ENCODE measurements around the gene BEX2. TPM values are rescaled to one million over a fixed set of nuclear protein-coding genes. Genes with fewer than 3 reads are reported as not detected.
"Not testable (repeated sequence)": the region's sequence is repeated elsewhere in the genome, so short reads cannot be mapped to it uniquely, and the experiment has no call there.

Gene BEX2
- total RNA-seq, 1 donor: 1.6 TPM

DNA sequence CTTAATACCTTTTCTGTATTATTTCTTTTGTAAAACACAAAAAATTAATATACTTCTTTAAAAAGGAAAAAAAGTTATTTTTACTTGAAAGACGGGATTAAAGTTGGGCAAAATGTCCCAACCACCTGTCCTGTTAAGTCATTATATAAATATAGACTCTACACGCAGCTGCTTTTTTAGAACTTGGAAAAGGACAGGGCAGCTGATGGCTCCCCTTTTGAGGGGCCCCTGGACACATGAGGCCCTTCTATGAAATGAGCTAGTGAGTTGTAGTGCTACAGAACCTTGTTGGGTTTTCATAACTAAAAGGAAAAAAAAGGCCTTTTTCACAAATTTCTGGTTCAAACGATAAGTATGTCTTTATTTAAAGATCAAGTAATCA, 600 bp upstream of the BEX2 start:
- TF ChIP-seq, protein P1, sequence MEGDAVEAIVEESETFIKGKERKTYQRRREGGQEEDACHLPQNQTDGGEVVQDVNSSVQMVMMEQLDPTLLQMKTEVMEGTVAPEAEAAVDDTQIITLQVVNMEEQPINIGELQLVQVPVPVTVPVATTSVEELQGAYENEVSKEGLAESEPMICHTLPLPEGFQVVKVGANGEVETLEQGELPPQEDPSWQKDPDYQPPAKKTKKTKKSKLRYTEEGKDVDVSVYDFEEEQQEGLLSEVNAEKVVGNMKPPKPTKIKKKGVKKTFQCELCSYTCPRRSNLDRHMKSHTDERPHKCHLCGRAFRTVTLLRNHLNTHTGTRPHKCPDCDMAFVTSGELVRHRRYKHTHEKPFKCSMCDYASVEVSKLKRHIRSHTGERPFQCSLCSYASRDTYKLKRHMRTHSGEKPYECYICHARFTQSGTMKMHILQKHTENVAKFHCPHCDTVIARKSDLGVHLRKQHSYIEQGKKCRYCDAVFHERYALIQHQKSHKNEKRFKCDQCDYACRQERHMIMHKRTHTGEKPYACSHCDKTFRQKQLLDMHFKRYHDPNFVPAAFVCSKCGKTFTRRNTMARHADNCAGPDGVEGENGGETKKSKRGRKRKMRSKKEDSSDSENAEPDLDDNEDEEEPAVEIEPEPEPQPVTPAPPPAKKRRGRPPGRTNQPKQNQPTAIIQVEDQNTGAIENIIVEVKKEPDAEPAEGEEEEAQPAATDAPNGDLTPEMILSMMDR (IDR thresholded peaks at IDR 0.05; ENCODE audit: insufficient read depth, low read length): no peak
- H3K4me3 ChIP-seq (ENCODE audit: low read depth, low read length): no peak overlapping the region
- DNase-seq (ENCODE audit: low read depth): no peak

DNA sequence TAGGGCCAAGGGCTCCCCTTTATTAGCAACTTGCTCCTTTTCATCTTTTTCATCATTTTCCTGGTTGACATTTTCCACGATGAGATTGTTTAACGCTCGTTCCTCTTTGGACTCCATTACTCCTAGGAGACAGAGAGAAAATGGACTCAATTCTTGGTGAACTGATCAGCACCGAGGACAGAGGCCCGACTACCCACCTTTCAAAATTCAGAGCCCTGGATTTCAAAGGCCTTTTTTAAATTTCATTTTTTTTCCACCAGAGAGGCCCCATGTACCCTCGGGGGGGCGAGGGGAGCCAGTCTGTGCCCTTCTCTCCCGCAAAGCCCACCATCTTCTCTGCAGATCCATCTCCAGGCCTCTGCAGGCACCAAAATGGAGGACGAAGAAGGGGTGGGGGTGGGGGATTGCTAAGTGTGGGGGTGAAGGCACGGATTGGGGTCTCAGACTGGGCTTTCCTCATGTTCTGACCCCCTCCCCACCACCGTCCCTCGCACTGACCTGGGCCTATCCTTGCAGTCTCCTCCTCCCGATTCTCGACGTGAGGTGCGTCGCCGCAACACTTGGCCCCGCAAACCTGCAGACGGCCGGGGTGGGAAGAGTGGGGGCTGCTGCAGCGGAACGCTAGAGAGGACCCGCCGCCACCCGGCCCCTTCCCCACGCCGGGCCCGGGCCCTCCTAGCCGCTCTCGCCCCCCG, 783 bp downstream of the BEX2 start:
- no peak for DNase-seq (ENCODE audit: low read depth)
- TF ChIP-seq, protein P1 (IDR thresholded peaks at IDR 0.05; ENCODE audit: insufficient read depth, low read length): no peak
- H3K4me3 ChIP-seq (ENCODE audit: low read depth, low read length): no peak overlapping the region

DNA sequence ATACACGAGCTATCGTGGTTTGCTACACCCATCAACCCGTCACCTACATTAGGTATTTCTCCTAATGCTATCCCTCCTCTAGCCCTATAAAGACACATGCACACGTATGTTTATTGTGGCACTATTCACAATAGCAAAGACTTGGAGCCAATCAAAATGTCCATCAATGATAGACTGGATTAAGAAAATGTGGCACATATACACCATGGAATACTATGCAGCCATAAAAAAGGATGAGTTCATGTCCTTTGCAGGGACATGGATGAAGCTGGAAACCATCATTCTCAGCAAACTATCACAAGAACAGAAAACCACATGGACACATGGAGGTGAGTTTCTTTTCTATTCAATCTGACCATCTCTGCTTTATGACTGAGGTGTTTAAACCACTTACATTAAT, 5.1 kb downstream of the BEX2 start:
- not testable (repeated sequence) for DNase-seq (ENCODE audit: low read depth); H3K4me3 ChIP-seq (ENCODE audit: low read depth, low read length)

DNA sequence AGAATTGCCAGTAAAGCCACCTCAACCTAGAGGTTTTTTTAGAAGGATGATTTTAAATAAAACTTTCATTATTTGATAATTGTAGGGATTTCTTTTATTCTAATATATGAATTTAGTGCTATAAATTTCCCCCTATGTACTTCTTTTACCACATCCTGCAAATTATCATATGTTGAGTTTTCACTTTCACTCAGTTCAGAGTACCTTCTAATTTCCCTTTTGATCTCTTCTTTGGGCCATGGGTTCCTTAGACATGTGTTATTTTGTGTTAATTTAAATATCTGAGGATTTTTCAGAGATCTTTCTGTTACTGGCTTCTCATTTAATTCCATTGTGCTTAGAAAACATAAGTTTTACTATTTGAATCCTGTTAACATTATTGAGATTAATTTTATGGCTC, 6.1 kb downstream of the BEX2 start:
- no peak for DNase-seq (ENCODE audit: low read depth)
- H3K4me3 ChIP-seq (ENCODE audit: low read depth, low read length): no peak overlapping the region
- TF ChIP-seq, protein P1 (IDR thresholded peaks at IDR 0.05; ENCODE audit: insufficient read depth, low read length): no peak

DNA sequence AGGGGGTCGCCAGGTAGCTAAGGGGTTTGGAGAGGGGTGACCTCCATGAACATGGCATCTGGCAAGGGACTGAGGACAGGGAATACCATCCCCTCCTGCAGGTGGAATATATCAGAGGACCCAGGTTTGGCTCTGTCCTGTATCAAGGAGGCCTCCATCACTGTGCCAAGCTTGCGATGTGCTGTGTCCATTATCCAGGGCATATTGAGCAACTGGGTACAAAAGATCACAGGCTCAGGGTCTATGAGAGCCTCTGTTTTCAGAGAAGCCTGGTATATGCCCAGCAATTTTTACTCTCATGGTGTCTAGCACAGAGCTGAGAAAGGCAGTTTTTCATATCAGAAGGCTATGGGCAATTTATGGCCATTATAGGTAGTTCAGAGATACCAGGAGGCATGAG, 17.7 kb downstream of the BEX2 start:
- no peak overlapping the region for H3K4me3 ChIP-seq (ENCODE audit: low read depth, low read length)
- no peak for DNase-seq (ENCODE audit: low read depth)
- TF ChIP-seq, protein P1 (IDR thresholded peaks at IDR 0.05; ENCODE audit: insufficient read depth, low read length): no peak

DNA sequence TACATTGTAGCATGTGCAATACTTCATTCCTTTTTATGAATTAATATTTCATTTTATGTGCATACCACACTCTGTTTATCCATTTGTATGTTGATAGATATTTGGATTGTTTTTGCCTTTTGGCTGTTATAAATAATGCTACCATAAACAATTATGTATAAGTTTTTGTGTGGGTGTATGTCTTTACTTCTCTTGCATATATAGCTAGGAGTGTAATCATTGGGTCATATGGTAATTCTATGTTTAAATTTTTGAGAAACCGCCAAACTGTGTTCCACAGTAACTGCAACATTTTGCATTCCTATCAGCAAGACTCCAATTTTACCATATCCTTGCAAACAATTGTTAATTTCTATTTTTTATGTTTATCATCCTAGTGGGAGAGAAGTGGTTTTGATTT, 31.2 kb downstream of the BEX2 start:
- no peak overlapping the region for H3K4me3 ChIP-seq (ENCODE audit: low read depth, low read length)
- DNase-seq (ENCODE audit: low read depth): no peak
- TF ChIP-seq, protein P1 (IDR thresholded peaks at IDR 0.05; ENCODE audit: insufficient read depth, low read length): no peak

DNA sequence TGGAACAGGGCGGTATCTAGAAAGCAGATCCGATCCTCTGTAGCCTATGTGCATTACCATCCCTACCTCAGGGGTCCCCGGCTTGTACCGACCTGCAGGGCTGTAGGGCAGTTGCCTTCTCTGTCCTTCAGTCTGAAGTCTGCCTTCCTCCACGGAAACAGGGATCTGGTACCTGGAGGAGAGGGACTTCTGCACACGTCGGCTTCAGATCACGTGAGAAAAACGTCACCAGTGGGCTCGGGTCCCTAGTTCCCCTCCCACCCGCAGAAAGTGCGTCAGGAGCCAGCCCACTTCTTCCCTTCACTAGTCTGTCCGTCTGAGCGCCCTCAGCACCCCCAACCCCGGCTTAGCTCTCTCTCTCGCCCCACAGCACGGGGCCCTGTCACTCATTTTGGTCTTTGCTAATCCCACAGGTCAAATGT, 34.2 kb downstream of the BEX2 start, which contains the start of gene TCEAL5:
Gene TCEAL5 (minus strand): TSS at position 170 of the 422 bp plus-strand sequence. CDS start 2,187 bp downstream, outside the sequence.
- H3K4me3 ChIP-seq (ENCODE audit: low read depth, low read length): no peak within 1 kb of the TSS
- no peak for DNase-seq (ENCODE audit: low read depth)
- TF ChIP-seq, protein P1 (IDR thresholded peaks at IDR 0.05; ENCODE audit: insufficient read depth, low read length): no peak
